SU-DHL-6 (cell line): Measurements from ENCODE around the gene TMC1.

Source experiments
- H2AFZ ChIP-seq: fragments of 200-600 bp; sonication (generic); 2 replicates; pipeline ENCODE4 v1.6.1; 2014; ENCODE audit warnings: low read depth, mild to moderate bottlenecking, moderate library complexity, mixed read lengths, antibody characterized with exemption, low read length; ENCODE audit not compliant: severe bottlenecking
- H3F3A ChIP-seq: fragments of 200-600 bp; shearing (Covaris generic); 2 replicates; pipeline ENCODE4 v1.6.0; 2016; ENCODE audit warnings: antibody characterized with exemption, mild to moderate bottlenecking; ENCODE audit not compliant: insufficient read depth
- H3K27ac ChIP-seq: fragments of 200-600 bp; sonication (generic); 2 replicates; pipeline ENCODE4 v1.5.1; 2016; ENCODE audit warnings: low read depth, mild to moderate bottlenecking, low read length, moderate library complexity, mixed read lengths
- H3K27me3 ChIP-seq: fragments of 200-600 bp; sonication (generic), shearing (Covaris generic); 2 replicates; pipeline ENCODE4 v1.6.0; 2014; ENCODE audit warnings: mild to moderate bottlenecking, low read length
- H3K36me3 ChIP-seq: fragments of 200-600 bp; sonication (generic); 2 replicates; pipeline ENCODE4 v1.6.1; 2014; ENCODE audit warnings: mild to moderate bottlenecking, low read length, mixed read lengths
- H3K4me2 ChIP-seq: fragments of 300-600, 200-600 bp; shearing (Covaris generic), sonication (generic); 2 replicates; pipeline ENCODE4 v1.6.0; 2014; ENCODE audit warnings: low read length, low read depth, mild to moderate bottlenecking; ENCODE audit not compliant: poor library complexity, severe bottlenecking
- H3K4me3 ChIP-seq: fragments of 200-600 bp; sonication (generic); 2 replicates; pipeline ENCODE4 v1.5.1; 2014; ENCODE audit warnings: antibody characterized with exemption, low read length, mild to moderate bottlenecking, mixed read lengths; ENCODE audit not compliant: insufficient read depth, poor library complexity, severe bottlenecking
- H3K79me2 ChIP-seq: fragments of 200-600 bp; sonication (generic); 2 replicates; pipeline ENCODE4 v1.6.1; 2014; ENCODE audit warnings: mild to moderate bottlenecking, low read length, moderate library complexity; ENCODE audit not compliant: insufficient read depth
- H3K9ac ChIP-seq: fragments of 200-600 bp; sonication (generic); 2 replicates; pipeline ENCODE4 v1.7.0; 2014; ENCODE audit warnings: mild to moderate bottlenecking, low read length
- H3K9me2 ChIP-seq: fragments of 200-600 bp; sonication (generic); replicated peaks from 2 replicates; pipeline ENCODE4 v1.6.1; 2014; ENCODE audit warnings: low read length; ENCODE audit not compliant: insufficient read depth
- H3K9me3 ChIP-seq: fragments of 200-600 bp; sonication (generic); 2 replicates; pipeline ENCODE4 v1.6.1; 2014; ENCODE audit warnings: low read length, mixed read lengths; ENCODE audit not compliant: insufficient read depth
- H4K20me1 ChIP-seq: fragments of 200-600 bp; sonication (generic); 2 replicates; pipeline ENCODE4 v1.6.1; 2014; ENCODE audit warnings: low read depth, mild to moderate bottlenecking, antibody characterized with exemption, low read length, moderate library complexity, mixed read lengths
- CTCF ChIP-seq: fragments of 200-600 bp; sonication (generic); IDR thresholded peaks from one replicate; pipeline ENCODE4 v1.5.1; 2017; ENCODE audit warnings: antibody characterized with exemption, mild to moderate bottlenecking, low read length, moderate library complexity; ENCODE audit not compliant: insufficient read depth, poor library complexity, severe bottlenecking
- EZH2phosphoT487 ChIP-seq: fragments of 200-600 bp; sonication (generic), shearing (Covaris generic); conservative IDR thresholded peaks from 2 replicates; pipeline ENCODE4 v1.6.1; 2018; ENCODE audit warnings: mild to moderate bottlenecking, antibody characterized with exemption, low read length, moderate library complexity, mixed read lengths

Gene TMC1

GRCh38 chr9:72763022-72763421 lies 241.6 kb downstream of the TMC1 start:
- Histone ChIP-seq H3K79me2 (no peaks in the 10 kb centered on the region), H3F3A (no peaks in the 10 kb centered on the region), H3K27me3 (no peaks in the 10 kb centered on the region), H3K36me3 (no peaks in the 10 kb centered on the region), H4K20me1 (no peaks in the 10 kb centered on the region), H2AFZ (no peak overlapping the region), H3K9ac (no peak overlapping the region), H3K4me3 (no peak overlapping the region), H3K9me3 (no peaks in the 10 kb centered on the region), H3K9me2 (no peaks in the 10 kb centered on the region), H3K4me2 (no peak overlapping the region), H3K27ac (no peak overlapping the region)
- TF ChIP-seq EZH2phosphoT487, result no peak
- no peak for TF ChIP-seq CTCF

GRCh38 chr9:72769546-72769945 lies 248.1 kb downstream of the TMC1 start:
- H2AFZ ChIP-seq, result no peak overlapping the region

GRCh38 chr9:72772661-72773060 lies 251.3 kb downstream of the TMC1 start:
- H4K20me1 ChIP-seq, result no peaks in the 10 kb centered on the region
- TF ChIP-seq CTCF (no peak), EZH2phosphoT487 (no peak)
- no peaks in the 10 kb centered on the region for H3K79me2 ChIP-seq
- H3K36me3 ChIP-seq, result no peaks in the 10 kb centered on the region
- no peak overlapping the region for H3K27ac ChIP-seq
- H2AFZ ChIP-seq, result no peak overlapping the region
- no peaks in the 10 kb centered on the region for H3K9me2 ChIP-seq
- no peaks in the 10 kb centered on the region for H3F3A ChIP-seq
- H3K9me3 ChIP-seq, result no peaks in the 10 kb centered on the region
- no peak overlapping the region for H3K4me2 ChIP-seq
- no peaks in the 10 kb centered on the region for H3K27me3 ChIP-seq
- H3K9ac ChIP-seq, result no peak overlapping the region
- H3K4me3 ChIP-seq, result no peak overlapping the region

More at GRCh38 chr9:72769546-72769945, 248.1 kb downstream of the TMC1 start:
- H3K9me2 ChIP-seq, result no peaks in the 10 kb centered on the region
- no peak overlapping the region for H3K4me3 ChIP-seq
- H3K79me2 ChIP-seq, result no peaks in the 10 kb centered on the region
- no peak overlapping the region for H3K4me2 ChIP-seq
- H3K27ac ChIP-seq, result no peak overlapping the region
- no peaks in the 10 kb centered on the region for H3K27me3 ChIP-seq
- H3K9ac ChIP-seq, result no peak overlapping the region
- H3K36me3 ChIP-seq, result no peaks in the 10 kb centered on the region
- H4K20me1 ChIP-seq, result no peaks in the 10 kb centered on the region
- TF ChIP-seq EZH2phosphoT487 (no peak), CTCF (no peak)
- H3K9me3 ChIP-seq, result no peaks in the 10 kb centered on the region
- H3F3A ChIP-seq, result no peaks in the 10 kb centered on the region

DNA sequence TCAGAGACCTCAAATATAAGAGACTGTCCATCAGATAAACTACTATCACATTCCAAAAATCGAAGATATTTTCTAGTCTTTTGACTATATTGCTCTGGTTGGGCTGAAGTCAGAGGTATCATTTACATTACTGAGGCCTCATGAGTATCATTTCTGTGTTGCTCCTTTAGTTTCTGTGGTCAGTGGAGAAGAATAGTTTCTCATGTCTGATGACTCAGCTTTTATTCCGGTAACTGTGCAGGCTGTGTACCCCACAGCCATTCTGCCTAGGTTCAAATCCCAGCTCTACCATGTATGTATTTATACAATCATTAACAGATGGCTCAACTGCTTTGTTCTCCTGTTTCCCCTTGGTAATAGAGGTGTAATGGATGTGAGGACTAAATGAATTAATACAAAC lies 252.2 kb downstream of the TMC1 start:
- H3K36me3 ChIP-seq, result no peaks in the 10 kb centered on the region
- H3K9me2 ChIP-seq, result no peaks in the 10 kb centered on the region
- H3F3A ChIP-seq, result no peaks in the 10 kb centered on the region
- H3K27me3 ChIP-seq, result no peaks in the 10 kb centered on the region
- H3K9me3 ChIP-seq, result no peaks in the 10 kb centered on the region
- no peak overlapping the region for H3K4me2 ChIP-seq
- H2AFZ ChIP-seq, result no peak overlapping the region
- no peak for TF ChIP-seq EZH2phosphoT487
- no peak for TF ChIP-seq CTCF
- H3K27ac ChIP-seq, result no peak overlapping the region
- no peak overlapping the region for H3K4me3 ChIP-seq
- no peak overlapping the region for H3K9ac ChIP-seq
- H4K20me1 ChIP-seq, result no peaks in the 10 kb centered on the region
- H3K79me2 ChIP-seq, result no peaks in the 10 kb centered on the region
